ENCODE measurements around the gene ANO6. TPM values are rescaled to one million over a fixed set of nuclear protein-coding genes. Genes with fewer than 3 reads are reported as not detected.

Gene ANO6, protein sequence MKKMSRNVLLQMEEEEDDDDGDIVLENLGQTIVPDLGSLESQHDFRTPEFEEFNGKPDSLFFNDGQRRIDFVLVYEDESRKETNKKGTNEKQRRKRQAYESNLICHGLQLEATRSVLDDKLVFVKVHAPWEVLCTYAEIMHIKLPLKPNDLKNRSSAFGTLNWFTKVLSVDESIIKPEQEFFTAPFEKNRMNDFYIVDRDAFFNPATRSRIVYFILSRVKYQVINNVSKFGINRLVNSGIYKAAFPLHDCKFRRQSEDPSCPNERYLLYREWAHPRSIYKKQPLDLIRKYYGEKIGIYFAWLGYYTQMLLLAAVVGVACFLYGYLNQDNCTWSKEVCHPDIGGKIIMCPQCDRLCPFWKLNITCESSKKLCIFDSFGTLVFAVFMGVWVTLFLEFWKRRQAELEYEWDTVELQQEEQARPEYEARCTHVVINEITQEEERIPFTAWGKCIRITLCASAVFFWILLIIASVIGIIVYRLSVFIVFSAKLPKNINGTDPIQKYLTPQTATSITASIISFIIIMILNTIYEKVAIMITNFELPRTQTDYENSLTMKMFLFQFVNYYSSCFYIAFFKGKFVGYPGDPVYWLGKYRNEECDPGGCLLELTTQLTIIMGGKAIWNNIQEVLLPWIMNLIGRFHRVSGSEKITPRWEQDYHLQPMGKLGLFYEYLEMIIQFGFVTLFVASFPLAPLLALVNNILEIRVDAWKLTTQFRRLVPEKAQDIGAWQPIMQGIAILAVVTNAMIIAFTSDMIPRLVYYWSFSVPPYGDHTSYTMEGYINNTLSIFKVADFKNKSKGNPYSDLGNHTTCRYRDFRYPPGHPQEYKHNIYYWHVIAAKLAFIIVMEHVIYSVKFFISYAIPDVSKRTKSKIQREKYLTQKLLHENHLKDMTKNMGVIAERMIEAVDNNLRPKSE
- 48.0 to 63.6 TPM (median 57.0 TPM) in 5 replicates for total RNA-seq (2022; extraction: Qiagen RNA extraction)

GRCh38 chr12:45215419-45216229 lies at the start of gene ANO6:
ANO6 (plus strand) TSS chr12:45216095; CDS start chr12:45216322, 227 bp downstream.

Other genes with a start within 250 kb of the ANO6 start
- gene DBX2, start 165.0 kb upstream of the ANO6 start, total RNA-seq (2022; extraction: Qiagen RNA extraction): not detected in 5 replicates